ENCODE measurements around the gene SPAST. TPM values are rescaled to one million over a fixed set of nuclear protein-coding genes. Genes with fewer than 3 reads are reported as not detected.
"Not testable (repeated sequence)": the region's sequence is repeated elsewhere in the genome, so short reads cannot be mapped to it uniquely, and the experiment has no call there.

Gene SPAST
- total RNA-seq, 1 donor from 2014 or later, result 23.9 TPM

GRCh38 chr2:32136097-32136496 is 72.7 kb downstream of the SPAST start:
- no peak for TF ChIP-seq CTCF (IDR thresholded peaks at IDR 0.05; ENCODE audit: insufficient read depth, low read length, poor library complexity, severe bottlenecking)
- H3K36me3 ChIP-seq (ENCODE audit: control insufficient read depth, insufficient read depth, low read length), result no peaks in the 10 kb centered on the region
- DNase-seq (ENCODE audit: low read depth), result no peak
- no peaks in the 10 kb centered on the region for H3K27me3 ChIP-seq (ENCODE audit: control insufficient read depth, insufficient read depth, low read length)
- no peak overlapping the region for H3K4me3 ChIP-seq (ENCODE audit: low read depth, low read length)

GRCh38 chr2:32151544-32151943 is 88.2 kb downstream of the SPAST start:
- H3K4me3 ChIP-seq (ENCODE audit: low read depth, low read length); DNase-seq (ENCODE audit: low read depth); H3K36me3 ChIP-seq (ENCODE audit: control insufficient read depth, insufficient read depth, low read length); H3K27me3 ChIP-seq (ENCODE audit: control insufficient read depth, insufficient read depth, low read length): not testable (repeated sequence)

GRCh38 chr2:32159678-32160077 is 96.3 kb downstream of the SPAST start:
- no peak for DNase-seq (ENCODE audit: low read depth)
- Histone ChIP-seq H3K27me3 (ENCODE audit: control insufficient read depth, insufficient read depth, low read length) (no peaks in the 10 kb centered on the region), H3K36me3 (ENCODE audit: control insufficient read depth, insufficient read depth, low read length) (no peaks in the 10 kb centered on the region), H3K4me3 (ENCODE audit: low read depth, low read length) (no peak overlapping the region)
- TF ChIP-seq CTCF (IDR thresholded peaks at IDR 0.05; ENCODE audit: insufficient read depth, low read length, poor library complexity, severe bottlenecking), result no peak

GRCh38 chr2:32161296-32161695 is 97.9 kb downstream of the SPAST start:
- Histone ChIP-seq H3K27me3 (ENCODE audit: control insufficient read depth, insufficient read depth, low read length) (no peaks in the 10 kb centered on the region), H3K36me3 (ENCODE audit: control insufficient read depth, insufficient read depth, low read length) (no peaks in the 10 kb centered on the region), H3K4me3 (ENCODE audit: low read depth, low read length) (no peak overlapping the region)
- TF ChIP-seq CTCF (IDR thresholded peaks at IDR 0.05; ENCODE audit: insufficient read depth, low read length, poor library complexity, severe bottlenecking), result no peak
- no peak for DNase-seq (ENCODE audit: low read depth)

- H3K36me3 ChIP-seq (ENCODE audit: control insufficient read depth, insufficient read depth, low read length); H3K4me3 ChIP-seq (ENCODE audit: low read depth, low read length); H3K27me3 ChIP-seq (ENCODE audit: control insufficient read depth, insufficient read depth, low read length); DNase-seq (ENCODE audit: low read depth): not testable (repeated sequence)
Observed at GRCh38 chr2:32164254-32164653, 100.9 kb downstream of the SPAST start.

GRCh38 chr2:32165027-32165347 is 101.6 kb downstream of the SPAST start:
- DNase-seq (ENCODE audit: low read depth); H3K27me3 ChIP-seq (ENCODE audit: control insufficient read depth, insufficient read depth, low read length); H3K36me3 ChIP-seq (ENCODE audit: control insufficient read depth, insufficient read depth, low read length): not testable (repeated sequence)
- H3K4me3 ChIP-seq (ENCODE audit: low read depth, low read length), result peak overlapping the region; percentile 69

- DNase-seq (ENCODE audit: low read depth), result no peak
Observed at GRCh38 chr2:32166115-32166574, 102.8 kb downstream of the SPAST start.

More at GRCh38 chr2:32166115-32166574, 102.8 kb downstream of the SPAST start:
- Histone ChIP-seq H3K4me3 (ENCODE audit: low read depth, low read length) (peak overlapping the region; percentile 69), H3K36me3 (ENCODE audit: control insufficient read depth, insufficient read depth, low read length) (no peaks in the 10 kb centered on the region), H3K27me3 (ENCODE audit: control insufficient read depth, insufficient read depth, low read length) (no peaks in the 10 kb centered on the region)
- no peak for TF ChIP-seq CTCF (IDR thresholded peaks at IDR 0.05; ENCODE audit: insufficient read depth, low read length, poor library complexity, severe bottlenecking)
